ENCODE measurements around the gene IL4R. TPM values are rescaled to one million over a fixed set of nuclear protein-coding genes. Genes with fewer than 3 reads are reported as not detected.
"Not testable (repeated sequence)": the region's sequence is repeated elsewhere in the genome, so short reads cannot be mapped to it uniquely, and the experiment has no call there.

IL4R gene
- total RNA-seq, 1 donor from 2014 or later: 34.5 TPM

DNA sequence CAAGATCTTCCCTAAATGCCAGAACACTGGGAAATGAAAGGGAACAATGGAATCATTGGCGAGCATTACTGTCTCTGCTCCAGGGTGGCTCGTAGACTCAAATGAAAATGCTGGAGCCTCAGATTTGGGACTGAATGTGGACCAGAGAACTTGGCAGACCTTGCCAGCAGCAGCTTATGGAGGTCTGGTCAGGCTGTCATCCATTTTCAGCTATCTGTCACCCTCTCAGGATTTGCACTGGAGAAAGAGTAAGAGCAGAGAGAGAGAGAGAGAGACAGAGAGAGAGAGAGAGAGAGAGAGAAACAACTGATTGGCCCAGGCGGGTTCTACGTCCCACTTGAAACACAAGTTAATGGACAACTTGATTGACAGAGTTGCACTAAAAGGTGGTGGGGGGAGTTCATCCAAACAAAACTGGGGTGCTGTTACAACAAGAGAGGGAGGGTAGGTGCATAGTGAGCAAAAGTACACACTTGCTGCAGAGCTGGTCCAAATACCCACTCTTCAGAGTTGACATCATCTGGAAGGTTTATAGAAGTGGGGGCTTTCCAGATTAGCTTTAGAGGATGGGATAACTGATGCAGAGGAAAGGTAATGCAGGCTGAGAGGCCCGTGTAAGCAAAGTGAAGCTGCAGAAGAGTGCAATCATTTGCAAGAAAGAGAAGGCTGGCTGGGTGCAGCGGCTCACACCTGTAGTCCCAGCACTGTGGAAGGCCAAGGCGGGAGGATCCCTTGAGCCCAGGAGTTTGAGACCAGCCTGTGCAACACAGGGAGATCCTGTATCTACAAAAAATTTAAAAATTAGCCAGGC lies 28.7 kb upstream of the IL4R start:
- no peak overlapping the region for H3K4me3 Mint-ChIP-seq (ENCODE audit: unreplicated experiment)
- peak; percentile 57 for DNase-seq (ENCODE audit: extremely low spot score, unreplicated experiment)
- TF ChIP-seq, protein P1, sequence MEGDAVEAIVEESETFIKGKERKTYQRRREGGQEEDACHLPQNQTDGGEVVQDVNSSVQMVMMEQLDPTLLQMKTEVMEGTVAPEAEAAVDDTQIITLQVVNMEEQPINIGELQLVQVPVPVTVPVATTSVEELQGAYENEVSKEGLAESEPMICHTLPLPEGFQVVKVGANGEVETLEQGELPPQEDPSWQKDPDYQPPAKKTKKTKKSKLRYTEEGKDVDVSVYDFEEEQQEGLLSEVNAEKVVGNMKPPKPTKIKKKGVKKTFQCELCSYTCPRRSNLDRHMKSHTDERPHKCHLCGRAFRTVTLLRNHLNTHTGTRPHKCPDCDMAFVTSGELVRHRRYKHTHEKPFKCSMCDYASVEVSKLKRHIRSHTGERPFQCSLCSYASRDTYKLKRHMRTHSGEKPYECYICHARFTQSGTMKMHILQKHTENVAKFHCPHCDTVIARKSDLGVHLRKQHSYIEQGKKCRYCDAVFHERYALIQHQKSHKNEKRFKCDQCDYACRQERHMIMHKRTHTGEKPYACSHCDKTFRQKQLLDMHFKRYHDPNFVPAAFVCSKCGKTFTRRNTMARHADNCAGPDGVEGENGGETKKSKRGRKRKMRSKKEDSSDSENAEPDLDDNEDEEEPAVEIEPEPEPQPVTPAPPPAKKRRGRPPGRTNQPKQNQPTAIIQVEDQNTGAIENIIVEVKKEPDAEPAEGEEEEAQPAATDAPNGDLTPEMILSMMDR (IDR thresholded peaks at IDR 0.05): no peak
- H3K36me3 Mint-ChIP-seq (ENCODE audit: unreplicated experiment): no peaks in the 10 kb centered on the region
- no peaks in the 10 kb centered on the region for H3K27me3 Mint-ChIP-seq (ENCODE audit: unreplicated experiment)
- no peak overlapping the region for H3K27ac Mint-ChIP-seq (ENCODE audit: unreplicated experiment)
- H3K4me1 Mint-ChIP-seq (ENCODE audit: unreplicated experiment): peaks cover 31% of the 10 kb centered on the region
- H3K9me3 Mint-ChIP-seq (ENCODE audit: unreplicated experiment): no peaks in the 10 kb centered on the region

DNA sequence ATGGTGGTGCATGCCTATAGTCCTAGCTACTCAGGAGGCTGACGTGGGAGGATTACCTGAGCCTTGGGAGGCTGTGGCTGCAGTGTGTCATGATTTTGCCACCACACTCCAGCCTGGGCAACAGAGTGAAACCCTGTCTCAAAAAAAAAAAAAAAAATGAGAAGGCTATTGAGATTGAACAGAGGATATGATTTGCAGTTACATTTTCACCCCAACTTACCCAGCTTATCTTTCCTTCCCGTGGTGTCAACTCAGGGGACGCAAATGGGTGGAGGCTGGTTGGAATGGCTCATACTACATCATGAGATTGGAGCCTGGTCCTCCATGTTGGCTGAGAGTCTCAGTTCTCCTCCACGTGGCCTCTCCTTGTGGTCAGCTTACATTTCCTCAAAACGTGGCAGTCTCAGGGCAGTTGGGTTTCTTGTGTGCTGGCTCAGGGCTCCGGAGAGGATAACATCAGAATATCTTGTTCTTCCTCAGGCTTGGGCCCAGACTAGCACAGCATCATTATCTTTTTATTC lies 28.0 kb upstream of the IL4R start:
- Mint-ChIP-seq H3K9me3 (ENCODE audit: unreplicated experiment) (no peaks in the 10 kb centered on the region), H3K4me1 (ENCODE audit: unreplicated experiment) (peaks cover 31% of the 10 kb centered on the region), H3K4me3 (ENCODE audit: unreplicated experiment) (no peak overlapping the region), H3K36me3 (ENCODE audit: unreplicated experiment) (no peaks in the 10 kb centered on the region), H3K27me3 (ENCODE audit: unreplicated experiment) (no peaks in the 10 kb centered on the region), H3K27ac (ENCODE audit: unreplicated experiment) (peak overlapping the region; percentile 89)
- no peak for DNase-seq (ENCODE audit: extremely low spot score, unreplicated experiment)
- TF ChIP-seq, protein P1 (IDR thresholded peaks at IDR 0.05): no peak

GRCh38 chr16:27286451-27286850 lies 27.3 kb upstream of the IL4R start:
- peak overlapping the region; percentile 89 for H3K27ac Mint-ChIP-seq (ENCODE audit: unreplicated experiment)
- no peaks in the 10 kb centered on the region for H3K27me3 Mint-ChIP-seq (ENCODE audit: unreplicated experiment)
- H3K9me3 Mint-ChIP-seq (ENCODE audit: unreplicated experiment): no peaks in the 10 kb centered on the region
- TF ChIP-seq, protein P1 (IDR thresholded peaks at IDR 0.05): no peak
- DNase-seq (ENCODE audit: extremely low spot score, unreplicated experiment): peak; percentile 75
- H3K4me3 Mint-ChIP-seq (ENCODE audit: unreplicated experiment): peak overlapping the region; percentile 10
- no peaks in the 10 kb centered on the region for H3K36me3 Mint-ChIP-seq (ENCODE audit: unreplicated experiment)
- H3K4me1 Mint-ChIP-seq (ENCODE audit: unreplicated experiment): peaks cover 30% of the 10 kb centered on the region

GRCh38 chr16:27287051-27287811 lies 26.5 kb upstream of the IL4R start:
- no peak for DNase-seq (ENCODE audit: extremely low spot score, unreplicated experiment)
- no peaks in the 10 kb centered on the region for H3K36me3 Mint-ChIP-seq (ENCODE audit: unreplicated experiment)
- H3K27ac Mint-ChIP-seq (ENCODE audit: unreplicated experiment): peak overlapping the region; percentile 89
- no peaks in the 10 kb centered on the region for H3K27me3 Mint-ChIP-seq (ENCODE audit: unreplicated experiment)
- peaks cover 27% of the 10 kb centered on the region for H3K4me1 Mint-ChIP-seq (ENCODE audit: unreplicated experiment)
- no peak overlapping the region for H3K4me3 Mint-ChIP-seq (ENCODE audit: unreplicated experiment)
- TF ChIP-seq, protein P1 (IDR thresholded peaks at IDR 0.05): no peak
- no peaks in the 10 kb centered on the region for H3K9me3 Mint-ChIP-seq (ENCODE audit: unreplicated experiment)

- H3K27ac Mint-ChIP-seq (ENCODE audit: unreplicated experiment): no peak overlapping the region
These were observed 25.9 kb upstream of the IL4R start for GRCh38 chr16:27287887-27288286.

GRCh38 chr16:27288313-27288712 lies 25.5 kb upstream of the IL4R start:
- not testable (repeated sequence) for DNase-seq (ENCODE audit: extremely low spot score, unreplicated experiment); H3K36me3 Mint-ChIP-seq (ENCODE audit: unreplicated experiment); H3K4me3 Mint-ChIP-seq (ENCODE audit: unreplicated experiment); H3K27ac Mint-ChIP-seq (ENCODE audit: unreplicated experiment); H3K27me3 Mint-ChIP-seq (ENCODE audit: unreplicated experiment); H3K9me3 Mint-ChIP-seq (ENCODE audit: unreplicated experiment)
- peaks cover 27% of the 10 kb centered on the region for H3K4me1 Mint-ChIP-seq (ENCODE audit: unreplicated experiment)

More at GRCh38 chr16:27287887-27288286, 25.9 kb upstream of the IL4R start:
- Mint-ChIP-seq H3K4me3 (ENCODE audit: unreplicated experiment) (no peak overlapping the region), H3K36me3 (ENCODE audit: unreplicated experiment) (no peaks in the 10 kb centered on the region), H3K27me3 (ENCODE audit: unreplicated experiment) (no peaks in the 10 kb centered on the region), H3K9me3 (ENCODE audit: unreplicated experiment) (no peaks in the 10 kb centered on the region), H3K4me1 (ENCODE audit: unreplicated experiment) (peaks cover 27% of the 10 kb centered on the region)
- peak; percentile 56 for DNase-seq (ENCODE audit: extremely low spot score, unreplicated experiment)
- TF ChIP-seq, protein P1 (IDR thresholded peaks at IDR 0.05): no peak
